NCI-H1048 (cell line): ENCODE measurements around the gene KLF2.

Experiments
- DNase-seq: peaks from one replicate; lab custom pipeline; 2025; lab: John Stamatoyannopoulos, UW

Gene KLF2

DNA sequence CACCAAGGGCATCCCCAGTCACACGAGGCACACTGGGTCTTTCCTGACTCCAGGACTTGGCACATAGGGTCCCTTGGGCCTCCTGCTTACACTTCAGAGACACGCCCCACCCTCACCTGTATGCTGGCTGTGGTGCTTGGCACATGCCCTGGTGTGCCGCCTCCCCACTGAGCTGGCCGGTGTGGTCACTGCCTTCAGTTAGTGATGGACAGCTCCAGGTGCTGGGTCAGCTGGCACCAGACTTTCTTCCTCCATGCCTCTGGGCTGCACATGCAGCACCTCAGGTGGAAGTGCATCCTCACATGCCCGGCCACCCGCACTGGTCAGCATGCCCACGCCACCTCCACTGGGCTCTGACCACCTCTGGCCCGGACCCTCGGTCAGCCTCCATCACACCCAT lies 52.9 kb downstream of the KLF2 start:
- no peak for DNase-seq
